Activated CD8-positive, alpha-beta T cell treated with anti-CD3 and anti-CD28 coated beads for 36 hours (primary cell): Measurements from ENCODE around the gene TMEM229B. TPM values are rescaled to one million over a fixed set of nuclear protein-coding genes. Genes with fewer than 3 reads are reported as not detected.

ENCODE experiments used
- ATAC-seq: fragments of 200-7000 bp; cut with Tn5 transposase; one replicate; pipeline ENCODE4 v1.10.0; 2021; ENCODE audit warnings: mild to moderate bottlenecking, moderate library complexity
- CTCF ChIA-PET: fragments of 350-600 bp; sonication (Branson Sonifier 250); formaldehyde crosslinking; loops from one replicate; lab custom pipeline; 2021; ENCODE audit warnings: antibody characterized with exemption; lab: Charles Lee
- POLR2A ChIA-PET: fragments of 350-600 bp; sonication (Branson Sonifier 250); formaldehyde crosslinking; loops from one replicate; lab custom pipeline; 2021; ENCODE audit warnings: antibody characterized with exemption; lab: Charles Lee
- DNase-seq: peaks from one replicate; pipeline ENCODE4 v3.0.0-alpha.2; 2020
- H3K27ac Mint-ChIP-seq: one replicate; pipeline ENCODE4 v1.8.0; 2021; ENCODE audit warnings: mild to moderate bottlenecking, mixed read lengths
- H3K27me3 Mint-ChIP-seq: one replicate; pipeline ENCODE4 v1.8.0; 2021; ENCODE audit warnings: mixed read lengths
- H3K36me3 Mint-ChIP-seq: one replicate; pipeline ENCODE4 v1.8.0; 2021; ENCODE audit warnings: low read depth, mixed read lengths
- H3K4me1 Mint-ChIP-seq: one replicate; pipeline ENCODE4 v1.8.0; 2021; ENCODE audit warnings: low read depth, mixed read lengths
- H3K4me3 Mint-ChIP-seq: one replicate; pipeline ENCODE4 v1.8.0; 2021; ENCODE audit warnings: mild to moderate bottlenecking, moderate library complexity, mixed read lengths
- H3K9me3 Mint-ChIP-seq: one replicate; pipeline ENCODE4 v1.8.0; 2021; ENCODE audit warnings: mixed read lengths
- intact Hi-C: fragments of 100-400 bp; cut with micrococcal nuclease; formaldehyde crosslinking; loops from one replicate; pipeline ENCODE4 v1.10.0; 2022
- total RNA-seq, 2 experiments: library from RNA; stranded (reverse); gene quantifications; one replicate each; pipeline ENCODE4 v1.2.3, GENCODE V29; 2021
- TF ChIP-seq, protein P1 (sequence below): fragments of 200-600 bp; IDR thresholded peaks from one replicate; pipeline ENCODE4 v1.8.0; 2022; ENCODE audit warnings: antibody characterized with exemption, mild to moderate bottlenecking

Gene TMEM229B
- total RNA-seq, 2 experiments from 2014 or later, result 1.6 to 2.3 TPM

DNA sequence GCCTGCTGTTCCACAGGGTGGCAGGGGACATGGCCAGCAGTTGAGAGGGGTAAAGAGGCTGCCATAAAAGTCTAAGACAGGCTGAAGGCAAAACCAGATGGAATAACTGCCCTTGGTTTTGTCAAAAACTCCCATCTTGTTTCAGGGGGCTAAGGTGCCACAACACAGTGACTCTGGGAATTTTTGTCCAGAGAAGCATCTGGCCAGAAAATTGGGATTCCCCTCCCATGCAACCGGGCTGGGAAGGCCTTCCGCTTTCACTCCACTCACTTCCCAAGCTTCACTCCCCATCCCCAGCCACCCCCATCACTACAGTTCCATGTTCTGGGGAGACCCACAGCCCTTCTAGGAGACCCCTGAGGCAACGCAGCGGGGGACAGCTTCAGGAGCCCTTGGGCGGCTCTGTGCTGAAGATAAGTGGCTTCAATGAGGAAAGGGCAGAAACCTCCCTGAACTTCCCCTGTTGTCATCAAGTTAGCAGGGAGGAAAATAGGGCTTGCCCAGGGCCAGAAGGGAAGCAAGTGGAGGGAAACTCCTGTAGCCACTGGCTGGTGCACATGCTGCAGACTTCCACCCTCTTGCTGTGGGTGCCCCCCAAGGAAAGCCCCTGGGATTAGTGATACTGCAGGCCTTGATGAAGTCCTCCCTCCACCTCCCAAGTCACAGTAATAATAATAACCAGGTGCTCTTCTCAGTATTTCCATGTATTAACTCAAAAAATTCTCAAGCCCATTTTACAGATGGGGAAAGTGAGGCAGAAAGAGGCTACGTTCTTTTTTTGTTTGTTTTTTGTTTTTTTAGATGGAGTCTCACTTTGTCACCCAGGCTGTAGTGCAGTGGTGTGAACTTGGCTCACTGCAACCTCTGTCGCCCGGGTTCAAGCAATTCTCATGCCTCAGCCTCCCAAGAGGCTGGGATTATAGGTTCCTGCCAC lies 6.0 kb downstream of the TMEM229B start:
- peaks cover 43% of the 10 kb centered on the region for H3K4me1 Mint-ChIP-seq
- no peak overlapping the region for H3K4me3 Mint-ChIP-seq
- ChIA-PET POLR2A (no interaction called here), CTCF (interaction anchor here (0.8 to 2.0 kb wide), 3 partner anchors 49 to 61 kb away, joined by 3 to 6 read pairs (median 3); no protein-coding TSS in a partner anchor)
- peaks cover 15% of the 10 kb centered on the region for H3K36me3 Mint-ChIP-seq
- DNase-seq (no peak), ATAC-seq (no peak)
- H3K27me3 Mint-ChIP-seq, result no peaks in the 10 kb centered on the region
- TF ChIP-seq, protein P1, sequence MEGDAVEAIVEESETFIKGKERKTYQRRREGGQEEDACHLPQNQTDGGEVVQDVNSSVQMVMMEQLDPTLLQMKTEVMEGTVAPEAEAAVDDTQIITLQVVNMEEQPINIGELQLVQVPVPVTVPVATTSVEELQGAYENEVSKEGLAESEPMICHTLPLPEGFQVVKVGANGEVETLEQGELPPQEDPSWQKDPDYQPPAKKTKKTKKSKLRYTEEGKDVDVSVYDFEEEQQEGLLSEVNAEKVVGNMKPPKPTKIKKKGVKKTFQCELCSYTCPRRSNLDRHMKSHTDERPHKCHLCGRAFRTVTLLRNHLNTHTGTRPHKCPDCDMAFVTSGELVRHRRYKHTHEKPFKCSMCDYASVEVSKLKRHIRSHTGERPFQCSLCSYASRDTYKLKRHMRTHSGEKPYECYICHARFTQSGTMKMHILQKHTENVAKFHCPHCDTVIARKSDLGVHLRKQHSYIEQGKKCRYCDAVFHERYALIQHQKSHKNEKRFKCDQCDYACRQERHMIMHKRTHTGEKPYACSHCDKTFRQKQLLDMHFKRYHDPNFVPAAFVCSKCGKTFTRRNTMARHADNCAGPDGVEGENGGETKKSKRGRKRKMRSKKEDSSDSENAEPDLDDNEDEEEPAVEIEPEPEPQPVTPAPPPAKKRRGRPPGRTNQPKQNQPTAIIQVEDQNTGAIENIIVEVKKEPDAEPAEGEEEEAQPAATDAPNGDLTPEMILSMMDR, result no peak
- H3K9me3 Mint-ChIP-seq, result peaks cover 3% of the 10 kb centered on the region
- intact Hi-C loops, result no loop called here
- H3K27ac Mint-ChIP-seq, result no peak overlapping the region

DNA sequence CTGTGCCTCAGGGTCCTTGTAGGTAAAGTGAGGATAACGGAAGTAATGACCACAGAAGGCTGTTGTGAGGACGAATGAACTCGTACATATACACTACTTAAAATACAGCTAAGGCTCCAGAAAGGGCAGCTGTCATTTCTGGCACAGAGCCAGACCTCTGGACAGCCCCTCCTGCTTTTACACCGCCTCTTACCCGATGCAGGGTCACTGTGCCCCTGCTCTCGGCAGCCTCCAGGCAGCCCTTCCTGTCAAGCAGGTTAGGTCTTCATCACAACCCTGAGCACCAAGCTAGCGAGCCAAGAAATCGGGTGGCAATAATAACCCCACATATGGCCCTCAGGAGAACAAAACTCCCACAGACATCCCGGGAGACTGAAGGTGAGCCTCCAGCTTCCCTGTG lies 8.5 kb downstream of the TMEM229B start:
- H3K4me3 Mint-ChIP-seq, result no peak overlapping the region
- H3K27ac Mint-ChIP-seq, result no peak overlapping the region
- TF ChIP-seq, protein P1, result no peak
- no peaks in the 10 kb centered on the region for H3K27me3 Mint-ChIP-seq
- ChIA-PET CTCF (interaction anchor here (0.9 to 2.1 kb wide), 3 partner anchors 12 to 91 kb away, joined by 3 to 6 read pairs (median 5); no protein-coding TSS in a partner anchor), POLR2A (interaction anchor here (0.6 kb wide), 1 partner anchor 182 kb away, joined by 4 read pairs; no protein-coding TSS in a partner anchor)
- no peaks in the 10 kb centered on the region for H3K9me3 Mint-ChIP-seq
- intact Hi-C loops, result no loop called here
- ATAC-seq (no peak), DNase-seq (no peak)
- peaks cover 30% of the 10 kb centered on the region for H3K4me1 Mint-ChIP-seq
- peaks cover 2% of the 10 kb centered on the region for H3K36me3 Mint-ChIP-seq

DNA sequence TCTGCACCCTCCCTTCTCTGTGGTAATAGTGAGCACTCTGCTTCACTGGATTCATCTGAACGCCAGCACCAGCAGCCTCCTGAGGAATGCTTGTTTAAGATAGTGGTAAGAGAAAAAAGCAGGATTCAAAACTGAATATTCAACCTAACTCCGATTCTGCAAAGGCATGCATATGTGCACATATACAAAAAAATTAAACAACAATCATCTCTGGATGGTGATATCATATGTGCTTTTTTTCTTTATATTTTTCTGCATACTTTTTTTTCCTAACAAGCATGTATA lies 9.8 kb downstream of the TMEM229B start:
- no peak for DNase-seq
- POLR2A ChIA-PET, result interaction anchor here (1.3 to 2.0 kb wide), 2 partner anchors 9 to 14 kb away, joined by 4 to 9 read pairs; partner anchors contain the start of gene TMEM229B
- Mint-ChIP-seq H3K9me3 (no peaks in the 10 kb centered on the region), H3K27me3 (no peaks in the 10 kb centered on the region), H3K36me3 (peaks cover 4% of the 10 kb centered on the region), H3K4me1 (peaks cover 23% of the 10 kb centered on the region), H3K27ac (peak overlapping the region; percentile 23), H3K4me3 (no peak overlapping the region)
- ATAC-seq, result no peak
- intact Hi-C loops, result no loop called here
- CTCF ChIA-PET, result interaction anchor here (1.0 to 1.9 kb wide), 4 partner anchors 11 to 51 kb away, joined by 3 to 6 read pairs (median 4); no protein-coding TSS in a partner anchor
- TF ChIP-seq, protein P1, result no peak

DNA sequence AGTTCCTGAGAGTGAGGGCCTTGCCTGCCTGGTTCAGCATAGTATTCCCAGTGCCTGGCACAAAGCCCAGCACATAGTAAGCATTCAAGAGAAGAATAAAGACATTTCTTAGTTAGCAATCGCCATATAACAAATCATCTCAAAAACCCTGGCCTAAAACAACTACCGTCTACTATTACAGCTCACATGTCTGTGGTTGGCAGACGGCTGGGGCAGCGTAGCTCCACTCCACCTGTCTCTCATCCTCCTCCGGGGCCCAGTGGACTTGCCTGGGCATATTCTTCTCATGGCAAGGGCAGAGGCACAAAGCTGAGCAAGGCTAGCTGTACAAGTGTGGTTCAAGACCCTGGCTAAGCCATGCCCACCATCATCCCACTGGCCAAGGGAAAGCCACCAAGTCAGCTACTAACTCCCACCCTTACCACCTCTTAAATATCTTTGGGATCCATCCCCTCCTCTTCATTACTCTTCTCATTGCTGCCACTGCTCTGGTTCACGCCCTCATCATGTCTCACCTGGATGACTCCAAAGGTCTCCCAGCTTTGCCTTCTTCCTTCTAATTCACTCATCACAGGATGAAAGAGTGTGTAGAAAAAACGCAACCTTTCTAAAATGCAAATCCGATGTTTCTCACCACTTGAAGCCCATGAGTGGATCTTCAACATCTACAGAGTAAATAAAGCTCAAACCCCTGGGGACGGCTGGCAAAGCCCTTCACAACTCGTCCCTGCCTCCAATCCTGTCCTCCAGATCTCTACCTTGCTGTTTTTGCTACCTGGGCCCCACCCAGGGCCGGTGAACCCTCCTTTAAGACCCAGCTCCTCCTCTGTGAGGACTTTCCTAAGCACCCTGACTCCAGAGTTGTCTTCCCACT lies 10.4 kb downstream of the TMEM229B start:
- intact Hi-C loops, result no loop called here
- DNase-seq, result no peak
- Mint-ChIP-seq H3K27ac (peak overlapping the region; percentile 23), H3K36me3 (peaks cover 4% of the 10 kb centered on the region), H3K4me3 (no peak overlapping the region), H3K4me1 (peaks cover 20% of the 10 kb centered on the region), H3K9me3 (no peaks in the 10 kb centered on the region), H3K27me3 (no peaks in the 10 kb centered on the region)
- POLR2A ChIA-PET, result interaction anchor here (0.5 to 2.0 kb wide), 4 partner anchors 10 to 22 kb away, joined by 4 to 9 read pairs (median 6); partner anchors contain the start of gene TMEM229B
- CTCF ChIA-PET, result interaction anchor here (1.0 to 1.9 kb wide), 7 partner anchors 7 to 93 kb away, joined by 3 to 6 read pairs (median 3); no protein-coding TSS in a partner anchor
- no peak for ATAC-seq
- TF ChIP-seq, protein P1, result no peak
